Adrenal gland (tissue), 12 donors: ENCODE data around the gene OR1D5. TPM values are rescaled to one million over a fixed set of nuclear protein-coding genes. Genes with fewer than 3 reads are reported as not detected.

Experiments
- DNase-seq, 7 donors: peaks; one replicate each; pipeline ENCODE4 v3.0.0-alpha.2; 2019 to 2020
- H3K27ac ChIP-seq, 5 donors: fragments of 200-600 bp; sonication (generic) in 4 of 5; 1 replicate in 3 of 5; 2 replicates in 2 of 5; pipeline versions ENCODE4 v1.5.1 to v1.8.0; 2016 to 2020; ENCODE audit warnings: mild to moderate bottlenecking in 1 of 5
- H3K27me3 ChIP-seq: fragments of 200-600 bp; 2 replicates; pipeline ENCODE4 v1.8.0; 2021
- H3K36me3 ChIP-seq, 2 donors: fragments of 200-600 bp; replicated peaks in 1 of 2; 1 replicate in 1 of 2; 2 replicates in 1 of 2; pipeline versions ENCODE4 v1.5.1 to v1.8.0; 2018 to 2022
- H3K4me1 ChIP-seq, 2 donors: fragments of 200-600 bp; replicated peaks in 1 of 2; 1 replicate in 1 of 2; 2 replicates in 1 of 2; pipeline versions ENCODE4 v1.5.1 to v1.8.0; 2018 to 2021
- H3K4me3 ChIP-seq, 4 donors: fragments of 200-600 bp; sonication (generic) in 3 of 4; one replicate each; pipeline ENCODE4 v1.5.1; 2016 to 2018
- H3K9me3 ChIP-seq, 3 donors: fragments of 200-600 bp; sonication (generic) in 1 of 3; replicated peaks in 1 of 3; 1 replicate in 2 of 3; 2 replicates in 1 of 3; pipeline versions ENCODE4 v1.5.1 to v1.8.0; 2016 to 2021
- POLR2A ChIP-seq, 2 donors: fragments of 450-650 bp; IDR thresholded peaks; one replicate each; pipeline ENCODE4 v1.6.1; 2017; ENCODE audit warnings: antibody characterized with exemption in 2 of 2, mild to moderate bottlenecking in 2 of 2, moderate library complexity in 1 of 2
- WGBS, 4 donors: extraction: QIAGEN DNeasy Blood & Tissue Kit in 2 of 4; methylation state at CpG; one replicate each; pipeline versions ENCODE4 v1.1.5 to v1.1.7; 2013 to 2017; 5-methylcytosine and 5-hydroxymethylcytosine counted together
- intact Hi-C, 2 donors: fragments of 100-400 bp; cut with DNase I; formaldehyde crosslinking; loops; one replicate each; pipeline versions ENCODE4 v1.14.1 to v1.15.0; 2022 to 2023
- polyA plus RNA-seq, 3 donors: library from polyadenylated mRNA; stranded (reverse); fragments of 200-250 nt in 2 of 3; fragments of 350-450 nt in 1 of 3; fragmentation: Illumina TruSeq in 1 of 3; extraction: RNeasy Lipid Tissue Mini Kit (QIAGEN cat#74804) in 1 of 3; gene quantifications; one replicate each; pipeline ENCODE4 v1.2.3, GENCODE V29; 2013 to 2014
- total RNA-seq, 9 donors: library from RNA; depleted of rRNA in 4 of 9; stranded (reverse); fragments of >200 nt in 4 of 9; fragments of 120-200 nt in 1 of 9; fragmentation: NEBNext Ultra II Directional in 1 of 9; extraction: Animal tissue kit (Norgen Biotek cat#: 25700) in 1 of 9; gene quantifications; one replicate each; pipeline versions ENCODE4 v1.1.0 to v1.2.4, GENCODE V29; 2013 to 2023
- TF ChIP-seq, protein P1 (sequence below), 6 experiments: fragments of 450-650 bp in 4 of 6; fragments of 200-600 bp in 2 of 6; sonication (generic) in 1 of 6; IDR thresholded peaks; 1 replicate in 5 of 6; 2 replicates in 1 of 6; pipeline versions ENCODE4 v1.5.1 to v1.8.0; 2016 to 2021; ENCODE audit warnings: antibody characterized with exemption in 6 of 6, mild to moderate bottlenecking in 2 of 6, moderate library complexity in 1 of 6
- donor health status: healthy with polysubstance abuse.
- donor health status: Bipolar disorder and iron deficiency.
- donor health status: DM: yes; HTN: yes; CAD: no.
- donor health status: DM: no; HTN: no; CAD: no.
- donor health status: DM: no; HTN: no; CAD: no.
- donor health status: DM: yes; HTN: yes; CAD: no.

Gene OR1D5
- total and polyA plus RNA-seq, 12 donors: not detected

GRCh38 chr17:3026125-3026855 lies 37.1 kb downstream of the OR1D5 start:
- TF ChIP-seq, protein P1, sequence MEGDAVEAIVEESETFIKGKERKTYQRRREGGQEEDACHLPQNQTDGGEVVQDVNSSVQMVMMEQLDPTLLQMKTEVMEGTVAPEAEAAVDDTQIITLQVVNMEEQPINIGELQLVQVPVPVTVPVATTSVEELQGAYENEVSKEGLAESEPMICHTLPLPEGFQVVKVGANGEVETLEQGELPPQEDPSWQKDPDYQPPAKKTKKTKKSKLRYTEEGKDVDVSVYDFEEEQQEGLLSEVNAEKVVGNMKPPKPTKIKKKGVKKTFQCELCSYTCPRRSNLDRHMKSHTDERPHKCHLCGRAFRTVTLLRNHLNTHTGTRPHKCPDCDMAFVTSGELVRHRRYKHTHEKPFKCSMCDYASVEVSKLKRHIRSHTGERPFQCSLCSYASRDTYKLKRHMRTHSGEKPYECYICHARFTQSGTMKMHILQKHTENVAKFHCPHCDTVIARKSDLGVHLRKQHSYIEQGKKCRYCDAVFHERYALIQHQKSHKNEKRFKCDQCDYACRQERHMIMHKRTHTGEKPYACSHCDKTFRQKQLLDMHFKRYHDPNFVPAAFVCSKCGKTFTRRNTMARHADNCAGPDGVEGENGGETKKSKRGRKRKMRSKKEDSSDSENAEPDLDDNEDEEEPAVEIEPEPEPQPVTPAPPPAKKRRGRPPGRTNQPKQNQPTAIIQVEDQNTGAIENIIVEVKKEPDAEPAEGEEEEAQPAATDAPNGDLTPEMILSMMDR (IDR thresholded peaks at IDR 0.05): no peak
- TF ChIP-seq POLR2A (IDR thresholded peaks at IDR 0.05): no peak
- H3K4me3 ChIP-seq: no peak overlapping the region
- H3K4me1 ChIP-seq: no peaks in the 10 kb centered on the region
- DNase-seq: no peak
- WGBS, 4 donors: 80 to 92% (median 84%) methylated on average over 15 to 26 of the region's 26 CpGs
- H3K27ac ChIP-seq: no peak overlapping the region
- intact Hi-C loops: no loop called here
- H3K36me3 ChIP-seq: no peaks in the 10 kb centered on the region
- H3K27me3 ChIP-seq: no peaks in the 10 kb centered on the region
- H3K9me3 ChIP-seq: peaks cover 0 to 10% (median 7%) of the 10 kb centered on the region in 3 donors

- no peak overlapping the region for H3K4me3 ChIP-seq
- intact Hi-C loops: no loop called here
- H3K27ac ChIP-seq: no peak overlapping the region
- no peaks in the 10 kb centered on the region for H3K27me3 ChIP-seq
- WGBS, 4 donors: 84 to 99% (median 90%) methylated on average over 9 to 17 of the region's 17 CpGs
- DNase-seq: no peak
- H3K9me3 ChIP-seq: peaks cover 0 to 10% (median 7%) of the 10 kb centered on the region in 3 donors
- no peaks in the 10 kb centered on the region for H3K4me1 ChIP-seq
- TF ChIP-seq POLR2A (IDR thresholded peaks at IDR 0.05): no peak
- TF ChIP-seq, protein P1 (IDR thresholded peaks at IDR 0.05): no peak
- no peaks in the 10 kb centered on the region for H3K36me3 ChIP-seq
These were observed 37.8 kb downstream of the OR1D5 start for GRCh38 chr17:3025421-3026124.

- no peaks in the 10 kb centered on the region for H3K36me3 ChIP-seq
- WGBS, 4 donors: 94 to 100% (median 98%) methylated on average over 2 of the region's 2 CpGs
- intact Hi-C loops: no loop called here
These were observed 39.1 kb downstream of the OR1D5 start for GRCh38 chr17:3024346-3024745.

DNA sequence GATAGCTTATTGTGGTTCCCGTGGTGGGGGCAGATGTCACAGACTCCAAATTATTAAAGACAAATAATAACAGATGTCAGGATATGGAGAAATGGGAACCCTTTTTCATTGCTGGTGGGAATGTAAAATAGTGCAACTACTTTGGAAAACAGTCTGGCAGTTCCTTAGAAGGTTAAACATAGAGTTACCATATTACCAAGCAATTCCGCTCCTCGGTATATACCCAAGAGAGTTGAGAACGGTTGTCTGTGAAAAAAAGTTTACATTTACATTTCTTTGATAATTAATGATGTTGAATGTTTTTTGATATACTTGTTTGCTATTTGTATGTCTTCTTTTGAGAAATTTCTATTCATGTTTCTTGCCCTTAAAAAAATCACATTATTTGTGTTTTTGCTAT lies 41.2 kb downstream of the OR1D5 start:
- Histone ChIP-seq H3K36me3 (no peaks in the 10 kb centered on the region), H3K27me3 (no peaks in the 10 kb centered on the region), H3K9me3 (peaks cover 0 to 10% (median 7%) of the 10 kb centered on the region in 3 donors), H3K4me1 (no peaks in the 10 kb centered on the region), H3K4me3 (no peak overlapping the region), H3K27ac (no peak overlapping the region)
- 87 to 93% (median 90%) methylated on average over 4 of the region's 4 CpGs for WGBS, 4 donors
- intact Hi-C loops: no loop called here
- DNase-seq: no peak
- TF ChIP-seq POLR2A (IDR thresholded peaks at IDR 0.05): no peak
- TF ChIP-seq, protein P1 (IDR thresholded peaks at IDR 0.05): no peak

More at GRCh38 chr17:3024346-3024745, 39.1 kb downstream of the OR1D5 start:
- Histone ChIP-seq H3K4me3 (no peak overlapping the region), H3K27ac (no peak overlapping the region), H3K9me3 (peaks cover 0 to 10% (median 7%) of the 10 kb centered on the region in 3 donors), H3K4me1 (no peaks in the 10 kb centered on the region), H3K27me3 (no peaks in the 10 kb centered on the region)
- DNase-seq: no peak
- TF ChIP-seq, protein P1 (IDR thresholded peaks at IDR 0.05): no peak
- no peak for TF ChIP-seq POLR2A (IDR thresholded peaks at IDR 0.05)
